HepG2 (cell line): ENCODE measurements around the gene SYS1. TPM values are rescaled to one million over a fixed set of nuclear protein-coding genes. Genes with fewer than 3 reads are reported as not detected.

Experiments
- AHR ChIP-seq: IDR thresholded peaks from 2 replicates; pipeline ENCODE4 v1.6.1; 2018; ENCODE audit warnings: missing genetic modification reagents, missing compliant biosample characterization
- FOXM1 ChIP-seq: sonication (generic); formaldehyde crosslinking; IDR thresholded peaks from 2 replicates; pipeline ENCODE4 v1.5.0; 2020; ENCODE audit warnings: missing genetic modification reagents
- HNRNPLL ChIP-seq: fragments of 200-400 bp; formaldehyde crosslinking; IDR thresholded peaks from 2 replicates; pipeline ENCODE4 v1.6.1; 2017; ENCODE audit warnings: mild to moderate bottlenecking, low read depth, low read length; ENCODE audit not compliant: poor library complexity, severe bottlenecking
- HOXD1 ChIP-seq: sonication (generic); formaldehyde crosslinking; IDR thresholded peaks from 2 replicates; pipeline ENCODE4 v1.5.0; 2020; ENCODE audit warnings: missing genetic modification reagents
- ISL2 ChIP-seq: sonication (generic); formaldehyde crosslinking; IDR thresholded peaks from 2 replicates; pipeline ENCODE4 v1.5.0; 2020; ENCODE audit warnings: missing genetic modification reagents
- MTF2 ChIP-seq: sonication (generic); formaldehyde crosslinking; IDR thresholded peaks from 2 replicates; pipeline ENCODE4 v1.5.0; 2020; ENCODE audit warnings: missing genetic modification reagents, borderline replicate concordance
- NBN ChIP-seq: fragments of 450-650 bp; conservative IDR thresholded peaks from 2 replicates; pipeline ENCODE4 v1.6.1; 2017
- PHF20 ChIP-seq: sonication (generic); formaldehyde crosslinking; IDR thresholded peaks from 2 replicates; pipeline ENCODE4 v1.5.0; 2020; ENCODE audit warnings: mild to moderate bottlenecking, missing genetic modification reagents
- SETDB1 ChIP-seq: sonication (generic); formaldehyde crosslinking; IDR thresholded peaks from 2 replicates; pipeline ENCODE4 v1.5.1; 2020; ENCODE audit warnings: missing genetic modification reagents, mild to moderate bottlenecking, borderline replicate concordance
- SIX1 ChIP-seq: sonication (generic); formaldehyde crosslinking; IDR thresholded peaks from 2 replicates; pipeline ENCODE4 v1.4.0; 2020; ENCODE audit warnings: missing genetic modification reagents, borderline replicate concordance
- SOX5 ChIP-seq: IDR thresholded peaks from 2 replicates; pipeline ENCODE4 v1.6.1; 2016; ENCODE audit warnings: borderline replicate concordance
- SRSF1 ChIP-seq: fragments of 200-400 bp; formaldehyde crosslinking; optimal IDR thresholded peaks from 2 replicates; pipeline ENCODE3; 2017; ENCODE audit warnings: mild to moderate bottlenecking, low read depth, low read length, moderate library complexity
- U2AF1 ChIP-seq: fragments of 200-400 bp; formaldehyde crosslinking; optimal IDR thresholded peaks from 2 replicates; pipeline ENCODE3; 2017; ENCODE audit warnings: mild to moderate bottlenecking, low read depth, low read length
- ZMYM3 ChIP-seq: sonication (generic); formaldehyde crosslinking; IDR thresholded peaks from 2 replicates; pipeline ENCODE4 v1.5.1; 2020; ENCODE audit warnings: mild to moderate bottlenecking, missing genetic modification reagents
- ZNF10 ChIP-seq: sonication (generic); formaldehyde crosslinking; IDR thresholded peaks from 2 replicates; pipeline ENCODE4 v1.4.0; 2020; ENCODE audit warnings: mild to moderate bottlenecking, low read depth, missing genetic modification reagents, borderline replicate concordance
- ZNF251 ChIP-seq: sonication (generic); formaldehyde crosslinking; IDR thresholded peaks from 2 replicates; pipeline ENCODE4 v1.9.0; 2021; ENCODE audit warnings: mild to moderate bottlenecking, missing genetic modification reagents
- ZNF615 ChIP-seq: sonication (generic); formaldehyde crosslinking; IDR thresholded peaks from 2 replicates; pipeline ENCODE4 v1.5.0; 2020; ENCODE audit warnings: mild to moderate bottlenecking, missing genetic modification reagents, borderline replicate concordance
- ZNF644 ChIP-seq: IDR thresholded peaks from 2 replicates; pipeline ENCODE4 v1.6.1; 2016; ENCODE audit warnings: low read depth
- ZNF768 ChIP-seq: sonication (generic); formaldehyde crosslinking; IDR thresholded peaks from 2 replicates; pipeline ENCODE4 v1.4.0; 2020; ENCODE audit warnings: missing genetic modification reagents
- ZNF879 ChIP-seq: sonication (generic); formaldehyde crosslinking; IDR thresholded peaks from 2 replicates; pipeline ENCODE4 v1.8.1; 2023; ENCODE audit warnings: missing genetic modification reagents
- polyA plus RNA-seq, 8 experiments: library from polyadenylated mRNA; depleted of rRNA in 3 of 8; stranded (reverse) in 7 of 8; unstranded in 1 of 8; fragments of >200 nt; fragmentation: Illumina TruSeq in 4 of 8; extraction: Trizol in 4 of 8; gene quantifications; 2 replicates each; pipeline versions ENCODE4 v1.2.1 to v1.2.3, GENCODE V29; 2011 to 2016; ENCODE audit warnings: low read depth in 4 of 8, missing spikeins in 1 of 8, mixed read lengths in 1 of 8; ENCODE audit not compliant: insufficient read depth in 1 of 8
- total RNA-seq, 5 experiments: library from RNA; depleted of rRNA; stranded (reverse); fragments of >200 nt; fragmentation: Illumina TruSeq; extraction: Trizol; gene quantifications; 2 replicates each; pipeline ENCODE4 v1.2.3, GENCODE V29; 2016; ENCODE audit warnings: low read depth in 1 of 5
- TF ChIP-seq, protein P1 (sequence below), 2 experiments: sonication (generic) in 1 of 2; formaldehyde crosslinking in 1 of 2; IDR thresholded peaks; 2 replicates each; pipeline versions ENCODE4 v1.6.1 to v1.9.0; 2014 to 2022; ENCODE audit warnings: antibody characterized with exemption in 1 of 2, borderline replicate concordance in 1 of 2, inconsistent platforms in 1 of 2, low read depth in 1 of 2, missing genetic modification reagents in 1 of 2
- TF ChIP-seq, protein P2 (sequence below): sonication (generic); formaldehyde crosslinking; IDR thresholded peaks from 2 replicates; pipeline ENCODE4 v1.5.0; 2020; ENCODE audit warnings: mild to moderate bottlenecking, missing genetic modification reagents, moderate library complexity
- TF ChIP-seq, protein P3 (sequence below): sonication (generic); formaldehyde crosslinking; IDR thresholded peaks from 2 replicates; pipeline ENCODE4 v1.5.0; 2020; ENCODE audit warnings: mild to moderate bottlenecking, missing genetic modification reagents, borderline replicate concordance

The SYS1 gene
- total and polyA plus RNA-seq, 2 of the 13 experiments (the other 11 are each of a cell fraction or from before 2014, with no cell fraction given), result 38.3 to 65.6 TPM

- TF ChIP-seq, protein P1, sequence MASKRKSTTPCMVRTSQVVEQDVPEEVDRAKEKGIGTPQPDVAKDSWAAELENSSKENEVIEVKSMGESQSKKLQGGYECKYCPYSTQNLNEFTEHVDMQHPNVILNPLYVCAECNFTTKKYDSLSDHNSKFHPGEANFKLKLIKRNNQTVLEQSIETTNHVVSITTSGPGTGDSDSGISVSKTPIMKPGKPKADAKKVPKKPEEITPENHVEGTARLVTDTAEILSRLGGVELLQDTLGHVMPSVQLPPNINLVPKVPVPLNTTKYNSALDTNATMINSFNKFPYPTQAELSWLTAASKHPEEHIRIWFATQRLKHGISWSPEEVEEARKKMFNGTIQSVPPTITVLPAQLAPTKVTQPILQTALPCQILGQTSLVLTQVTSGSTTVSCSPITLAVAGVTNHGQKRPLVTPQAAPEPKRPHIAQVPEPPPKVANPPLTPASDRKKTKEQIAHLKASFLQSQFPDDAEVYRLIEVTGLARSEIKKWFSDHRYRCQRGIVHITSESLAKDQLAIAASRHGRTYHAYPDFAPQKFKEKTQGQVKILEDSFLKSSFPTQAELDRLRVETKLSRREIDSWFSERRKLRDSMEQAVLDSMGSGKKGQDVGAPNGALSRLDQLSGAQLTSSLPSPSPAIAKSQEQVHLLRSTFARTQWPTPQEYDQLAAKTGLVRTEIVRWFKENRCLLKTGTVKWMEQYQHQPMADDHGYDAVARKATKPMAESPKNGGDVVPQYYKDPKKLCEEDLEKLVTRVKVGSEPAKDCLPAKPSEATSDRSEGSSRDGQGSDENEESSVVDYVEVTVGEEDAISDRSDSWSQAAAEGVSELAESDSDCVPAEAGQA (IDR thresholded peaks at IDR 0.05; ENCODE audit: low read depth), result no peak
- TF ChIP-seq, protein P1 (CRISPR knock-in tag; IDR thresholded peaks at IDR 0.05; ENCODE audit: borderline replicate concordance), result no peak
- TF ChIP-seq ZNF10 (CRISPR knock-in tag) (no peak), NBN (no peak), ZNF768 (CRISPR knock-in tag) (no peak), SETDB1 (CRISPR knock-in tag) (no peak), PHF20 (CRISPR knock-in tag) (no peak), U2AF1 (no peak), SRSF1 (no peak), MTF2 (no peak), HNRNPLL (no peak), SOX5 (CRISPR knock-in tag) (no peak), SIX1 (CRISPR knock-in tag) (no peak; the same call in 1 of the 2 replicates), ZNF615 (CRISPR knock-in tag) (no peak), ZNF644 (CRISPR knock-in tag) (no peak), HOXD1 (CRISPR knock-in tag) (0 out of 2 replicates have a peak, but pooled peaks have one; percentile 19), ISL2 (0 out of 2 replicates have a peak, but pooled peaks have one; percentile 11), ZNF879 (CRISPR knock-in tag) (peak; percentile 25; the same call in 1 of the 2 replicates), ZMYM3 (peak; percentile 8; the same call in 1 of the 2 replicates), FOXM1 (CRISPR knock-in tag) (no peak), AHR (CRISPR knock-in tag) (no peak), ZNF251 (no peak)
- TF ChIP-seq, protein P2, sequence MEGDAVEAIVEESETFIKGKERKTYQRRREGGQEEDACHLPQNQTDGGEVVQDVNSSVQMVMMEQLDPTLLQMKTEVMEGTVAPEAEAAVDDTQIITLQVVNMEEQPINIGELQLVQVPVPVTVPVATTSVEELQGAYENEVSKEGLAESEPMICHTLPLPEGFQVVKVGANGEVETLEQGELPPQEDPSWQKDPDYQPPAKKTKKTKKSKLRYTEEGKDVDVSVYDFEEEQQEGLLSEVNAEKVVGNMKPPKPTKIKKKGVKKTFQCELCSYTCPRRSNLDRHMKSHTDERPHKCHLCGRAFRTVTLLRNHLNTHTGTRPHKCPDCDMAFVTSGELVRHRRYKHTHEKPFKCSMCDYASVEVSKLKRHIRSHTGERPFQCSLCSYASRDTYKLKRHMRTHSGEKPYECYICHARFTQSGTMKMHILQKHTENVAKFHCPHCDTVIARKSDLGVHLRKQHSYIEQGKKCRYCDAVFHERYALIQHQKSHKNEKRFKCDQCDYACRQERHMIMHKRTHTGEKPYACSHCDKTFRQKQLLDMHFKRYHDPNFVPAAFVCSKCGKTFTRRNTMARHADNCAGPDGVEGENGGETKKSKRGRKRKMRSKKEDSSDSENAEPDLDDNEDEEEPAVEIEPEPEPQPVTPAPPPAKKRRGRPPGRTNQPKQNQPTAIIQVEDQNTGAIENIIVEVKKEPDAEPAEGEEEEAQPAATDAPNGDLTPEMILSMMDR (CRISPR knock-in tag), result no peak
- TF ChIP-seq, protein P3, sequence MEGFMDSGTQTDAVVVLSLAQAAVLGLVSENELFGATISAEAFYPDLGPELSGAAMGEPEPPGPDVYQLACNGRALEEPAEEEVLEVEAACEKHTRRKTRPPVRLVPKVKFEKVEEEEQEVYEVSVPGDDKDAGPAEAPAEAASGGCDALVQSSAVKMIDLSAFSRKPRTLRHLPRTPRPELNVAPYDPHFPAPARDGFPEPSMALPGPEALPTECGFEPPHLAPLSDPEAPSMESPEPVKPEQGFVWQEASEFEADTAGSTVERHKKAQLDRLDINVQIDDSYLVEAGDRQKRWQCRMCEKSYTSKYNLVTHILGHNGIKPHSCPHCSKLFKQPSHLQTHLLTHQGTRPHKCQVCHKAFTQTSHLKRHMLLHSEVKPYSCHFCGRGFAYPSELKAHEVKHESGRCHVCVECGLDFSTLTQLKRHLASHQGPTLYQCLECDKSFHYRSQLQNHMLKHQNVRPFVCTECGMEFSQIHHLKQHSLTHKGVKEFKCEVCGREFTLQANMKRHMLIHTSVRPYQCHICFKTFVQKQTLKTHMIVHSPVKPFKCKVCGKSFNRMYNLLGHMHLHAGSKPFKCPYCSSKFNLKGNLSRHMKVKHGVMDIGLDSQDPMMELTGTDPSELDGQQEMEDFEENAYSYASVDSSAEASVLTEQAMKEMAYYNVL, result no peak
These were observed 3.9 kb upstream of the SYS1 start (continued) for GRCh38 chr20:45359069-45359405.
